ENCODE data around the gene ANXA7.
A peak's percentile ranks its signal among the peaks of the same experiment; 100 is the strongest.

ANXA7 gene

GRCh38 chr10:73413528-73414229 lies at the start of gene ANXA7:
Gene ANXA7 (minus strand): TSS chr10:73414058. CDS start chr10:73400856, 13,202 bp downstream.
- peak; percentile 91 to 92 for DNase-seq (ENCODE audit: low read depth in 2 of 2)

GRCh38 chr10:73460897-73461296 lies 47.0 kb upstream of the ANXA7 start:
- DNase-seq (ENCODE audit: low read depth in 2 of 2) = no peak

- no peak for DNase-seq (ENCODE audit: low read depth in 2 of 2)
These were observed 45.9 kb upstream of the ANXA7 start for GRCh38 chr10:73459683-73460314.

- DNase-seq (ENCODE audit: low read depth in 2 of 2) = no peak
These were observed 42.5 kb upstream of the ANXA7 start for GRCh38 chr10:73456187-73456890.

- DNase-seq (ENCODE audit: low read depth in 2 of 2) = no peak
These were observed 35.3 kb upstream of the ANXA7 start for GRCh38 chr10:73449113-73449512.

- no peak for DNase-seq (ENCODE audit: low read depth in 2 of 2)
These were observed 34.5 kb upstream of the ANXA7 start for GRCh38 chr10:73448384-73448783.

GRCh38 chr10:73446926-73447325 lies 33.1 kb upstream of the ANXA7 start:
- DNase-seq (ENCODE audit: low read depth in 2 of 2) = no peak

- DNase-seq (ENCODE audit: low read depth in 2 of 2) = no peak
These were observed 30.6 kb upstream of the ANXA7 start for GRCh38 chr10:73444457-73444856.

GRCh38 chr10:73439605-73440312 lies 25.9 kb upstream of the ANXA7 start:
- no peak for DNase-seq (ENCODE audit: low read depth in 2 of 2)

- no peak for DNase-seq (ENCODE audit: low read depth in 2 of 2)
These were observed 25.2 kb upstream of the ANXA7 start for GRCh38 chr10:73439055-73439454.

GRCh38 chr10:73433538-73433867 lies 19.6 kb upstream of the ANXA7 start, which contains the start of gene MSS51:
Gene MSS51 (minus strand): TSS chr10:73433561. CDS start chr10:73428284, 5,277 bp downstream.
- no peak for DNase-seq (ENCODE audit: low read depth in 2 of 2)

- no peak for DNase-seq (ENCODE audit: low read depth in 2 of 2)
These were observed 19.0 kb upstream of the ANXA7 start for GRCh38 chr10:73432646-73433537.

GRCh38 chr10:73426318-73426717 lies 12.5 kb upstream of the ANXA7 start:
- DNase-seq (ENCODE audit: low read depth in 2 of 2) = no peak

- no peak for DNase-seq (ENCODE audit: low read depth in 2 of 2)
These were observed 10.6 kb upstream of the ANXA7 start for GRCh38 chr10:73424478-73424877.

- DNase-seq (ENCODE audit: low read depth in 2 of 2) = no peak
These were observed 9.5 kb upstream of the ANXA7 start for GRCh38 chr10:73423309-73423708.

GRCh38 chr10:73416571-73416970 lies 2.7 kb upstream of the ANXA7 start:
- no peak for DNase-seq (ENCODE audit: low read depth in 2 of 2)

GRCh38 chr10:73414230-73414945 lies 530 bp upstream of the ANXA7 start:
- no peak for DNase-seq (ENCODE audit: low read depth in 2 of 2)

- DNase-seq (ENCODE audit: low read depth in 2 of 2) = no peak
These were observed 740 bp downstream of the ANXA7 start for GRCh38 chr10:73413108-73413527.

GRCh38 chr10:73410897-73411296 lies 3.0 kb downstream of the ANXA7 start:
- no peak for DNase-seq (ENCODE audit: low read depth in 2 of 2)

- no peak for DNase-seq (ENCODE audit: low read depth in 2 of 2)
These were observed 4.8 kb downstream of the ANXA7 start for GRCh38 chr10:73408978-73409521.

All from activated CD4-positive, alpha-beta T cell treated with anti-CD3 and anti-CD28 coated beads for 24 hours (primary cell).